Measurements from ENCODE around the gene SSR1.

DNA sequence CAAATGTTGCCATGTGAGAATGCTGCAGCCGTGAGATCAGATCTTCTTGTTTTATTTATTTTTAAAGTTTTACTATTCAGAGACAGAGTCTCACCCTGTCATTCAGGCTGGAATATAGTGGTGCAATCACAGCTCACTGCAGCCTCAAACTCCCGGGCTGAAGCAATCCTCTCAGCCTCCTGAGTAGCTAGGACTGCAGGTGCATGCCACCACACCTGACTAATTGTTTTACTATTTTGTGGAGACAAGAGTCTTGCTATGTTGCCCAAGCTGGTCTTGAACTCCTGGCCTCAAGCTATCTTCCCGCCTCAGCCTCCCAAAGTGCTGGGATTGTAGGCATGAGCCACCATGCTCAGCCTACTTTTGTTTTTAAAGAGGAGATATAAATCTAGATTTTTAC is 22.5 kb upstream of the SSR1 start:
- TF ChIP-seq, protein P1, sequence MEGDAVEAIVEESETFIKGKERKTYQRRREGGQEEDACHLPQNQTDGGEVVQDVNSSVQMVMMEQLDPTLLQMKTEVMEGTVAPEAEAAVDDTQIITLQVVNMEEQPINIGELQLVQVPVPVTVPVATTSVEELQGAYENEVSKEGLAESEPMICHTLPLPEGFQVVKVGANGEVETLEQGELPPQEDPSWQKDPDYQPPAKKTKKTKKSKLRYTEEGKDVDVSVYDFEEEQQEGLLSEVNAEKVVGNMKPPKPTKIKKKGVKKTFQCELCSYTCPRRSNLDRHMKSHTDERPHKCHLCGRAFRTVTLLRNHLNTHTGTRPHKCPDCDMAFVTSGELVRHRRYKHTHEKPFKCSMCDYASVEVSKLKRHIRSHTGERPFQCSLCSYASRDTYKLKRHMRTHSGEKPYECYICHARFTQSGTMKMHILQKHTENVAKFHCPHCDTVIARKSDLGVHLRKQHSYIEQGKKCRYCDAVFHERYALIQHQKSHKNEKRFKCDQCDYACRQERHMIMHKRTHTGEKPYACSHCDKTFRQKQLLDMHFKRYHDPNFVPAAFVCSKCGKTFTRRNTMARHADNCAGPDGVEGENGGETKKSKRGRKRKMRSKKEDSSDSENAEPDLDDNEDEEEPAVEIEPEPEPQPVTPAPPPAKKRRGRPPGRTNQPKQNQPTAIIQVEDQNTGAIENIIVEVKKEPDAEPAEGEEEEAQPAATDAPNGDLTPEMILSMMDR (IDR thresholded peaks at IDR 0.05) = no peak
- TF ChIP-seq EP300 (IDR thresholded peaks at IDR 0.05) = no peak
- no peak for TF ChIP-seq POLR2AphosphoS5 (IDR thresholded peaks at IDR 0.05)
- TF ChIP-seq POLR2A (IDR thresholded peaks at IDR 0.05) = no peak
